OCI-LY7 (cell line): Measurements from ENCODE around the gene ACER2.

ENCODE experiments used
- CTCF ChIP-seq: fragments of 200-600 bp; sonication (generic); conservative IDR thresholded peaks from 2 replicates; pipeline ENCODE4 v1.5.1; 2014; ENCODE audit warnings: mild to moderate bottlenecking, antibody characterized with exemption, low read length, moderate library complexity, mixed read lengths
- EZH2phosphoT487 ChIP-seq: fragments of 200-600 bp; sonication (generic); IDR thresholded peaks from 2 replicates; pipeline ENCODE4 v1.6.1; 2018; ENCODE audit warnings: low read depth, borderline replicate concordance, mild to moderate bottlenecking, mixed run types, antibody characterized with exemption, low read length, moderate library complexity, mixed read lengths

GRCh38 chr9:19446361-19446861, 37.6 kb downstream of the ACER2 start:
- no peak for TF ChIP-seq CTCF
- TF ChIP-seq EZH2phosphoT487, result no peak
